ENCODE measurements around the gene CFAP300.

Gene CFAP300

GRCh38 chr11:102073253-102073652, 26.0 kb downstream of the CFAP300 start:
- DNase-seq (ENCODE audit: low read depth): no peak

GRCh38 chr11:102079625-102080024, 32.4 kb downstream of the CFAP300 start:
- peak; percentile 15 for DNase-seq (ENCODE audit: low read depth)

GRCh38 chr11:102081313-102081712, 34.1 kb downstream of the CFAP300 start:
- DNase-seq (ENCODE audit: low read depth): no peak

- DNase-seq (ENCODE audit: low read depth): no peak
These were observed 38.8 kb downstream of the CFAP300 start for GRCh38 chr11:102085864-102086551.

- no peak for DNase-seq (ENCODE audit: low read depth)
These were observed 49.9 kb downstream of the CFAP300 start for GRCh38 chr11:102097186-102097585.

GRCh38 chr11:102099755-102100154, 52.5 kb downstream of the CFAP300 start:
- no peak for DNase-seq (ENCODE audit: low read depth)

- no peak for DNase-seq (ENCODE audit: low read depth)
These were observed 61.6 kb downstream of the CFAP300 start for GRCh38 chr11:102108734-102109440.

- peak; percentile 98 for DNase-seq (ENCODE audit: low read depth)
These were observed 62.9 kb downstream of the CFAP300 start, which contains the start of gene YAP1 for GRCh38 chr11:102109896-102110760. Gene YAP1 (plus strand): TSS chr11:102110447. CDS start chr11:102110849, 402 bp downstream.

GRCh38 chr11:102110761-102111010, 63.4 kb downstream of the CFAP300 start:
- no peak for DNase-seq (ENCODE audit: low read depth)

GRCh38 chr11:102111011-102111786, 64.0 kb downstream of the CFAP300 start:
- peak; percentile 49 for DNase-seq (ENCODE audit: low read depth)

- peak; percentile 100 for DNase-seq (ENCODE audit: low read depth)
These were observed 64.7 kb downstream of the CFAP300 start for GRCh38 chr11:102111787-102112508.

GRCh38 chr11:102112509-102112821, 65.2 kb downstream of the CFAP300 start:
- DNase-seq (ENCODE audit: low read depth): no peak

- DNase-seq (ENCODE audit: low read depth): no peak
These were observed 66.8 kb downstream of the CFAP300 start for GRCh38 chr11:102114032-102114431.

GRCh38 chr11:102115557-102115956, 68.3 kb downstream of the CFAP300 start:
- DNase-seq (ENCODE audit: low read depth): no peak

- no peak for DNase-seq (ENCODE audit: low read depth)
These were observed 69.4 kb downstream of the CFAP300 start for GRCh38 chr11:102116453-102117205.

- peak; percentile 70 for DNase-seq (ENCODE audit: low read depth)
These were observed 70.4 kb downstream of the CFAP300 start for GRCh38 chr11:102117472-102118113.

GRCh38 chr11:102118937-102119336, 71.7 kb downstream of the CFAP300 start:
- no peak for DNase-seq (ENCODE audit: low read depth)

GRCh38 chr11:102119997-102120396, 72.8 kb downstream of the CFAP300 start:
- no peak for DNase-seq (ENCODE audit: low read depth)

- DNase-seq (ENCODE audit: low read depth): no peak
These were observed 73.3 kb downstream of the CFAP300 start for GRCh38 chr11:102120437-102120973.

- no peak for DNase-seq (ENCODE audit: low read depth)
These were observed 74.1 kb downstream of the CFAP300 start for GRCh38 chr11:102121329-102121728.

Measured in HS-5 (cell line).